ENCODE results near the gene SCUBE1.

Gene SCUBE1

DNA sequence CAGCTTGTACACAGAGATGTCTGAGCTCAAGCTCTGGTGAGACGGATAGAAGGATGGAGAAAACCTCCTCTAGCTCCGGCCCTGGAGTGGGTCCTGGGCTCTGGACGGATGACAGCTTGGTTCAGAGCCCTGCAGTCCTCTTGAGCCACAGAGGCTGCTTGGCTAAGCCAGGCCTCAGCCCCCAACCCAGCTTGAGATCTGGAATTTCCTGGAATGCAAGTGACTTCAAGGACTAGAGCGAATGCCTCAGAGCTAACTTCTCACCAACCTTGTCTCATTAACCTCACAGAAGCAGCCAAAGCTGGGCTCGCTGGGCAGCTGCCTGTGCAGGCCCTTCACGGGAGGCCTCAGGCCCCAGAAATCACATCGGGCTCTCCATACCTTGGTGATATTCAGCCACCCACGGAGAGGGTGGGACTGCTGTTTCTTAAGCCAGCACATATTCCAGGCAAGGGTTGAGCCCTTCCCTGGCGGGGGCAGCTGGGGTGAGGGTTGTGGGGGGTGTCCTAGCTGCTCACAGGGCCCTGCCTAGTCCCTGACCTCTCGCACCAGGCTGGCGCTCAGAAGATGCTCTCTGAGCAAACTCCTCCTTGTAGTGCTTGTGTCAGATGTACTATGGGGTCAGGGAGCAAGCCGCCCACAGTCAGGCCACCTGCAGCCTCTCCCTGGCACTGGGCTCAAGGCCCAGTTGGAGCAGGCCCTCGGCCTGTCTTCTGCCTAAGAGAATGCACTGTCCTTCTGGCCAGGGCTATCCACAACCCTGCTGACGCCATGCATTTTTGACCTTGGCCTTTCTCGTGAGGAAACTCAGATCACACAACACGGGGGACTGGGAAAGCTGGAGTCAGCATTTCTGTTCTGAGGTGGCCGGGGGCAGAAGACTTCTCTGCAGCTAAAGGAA lies 82.6 kb downstream of the SCUBE1 start:
- in situ Hi-C loops (cut with HindIII; ENCODE audit: low sequenced_read_pairs): no loop called here
- DNase-seq (ENCODE audit: low read depth, low spot score): no peak
- TF ChIP-seq, protein P1, sequence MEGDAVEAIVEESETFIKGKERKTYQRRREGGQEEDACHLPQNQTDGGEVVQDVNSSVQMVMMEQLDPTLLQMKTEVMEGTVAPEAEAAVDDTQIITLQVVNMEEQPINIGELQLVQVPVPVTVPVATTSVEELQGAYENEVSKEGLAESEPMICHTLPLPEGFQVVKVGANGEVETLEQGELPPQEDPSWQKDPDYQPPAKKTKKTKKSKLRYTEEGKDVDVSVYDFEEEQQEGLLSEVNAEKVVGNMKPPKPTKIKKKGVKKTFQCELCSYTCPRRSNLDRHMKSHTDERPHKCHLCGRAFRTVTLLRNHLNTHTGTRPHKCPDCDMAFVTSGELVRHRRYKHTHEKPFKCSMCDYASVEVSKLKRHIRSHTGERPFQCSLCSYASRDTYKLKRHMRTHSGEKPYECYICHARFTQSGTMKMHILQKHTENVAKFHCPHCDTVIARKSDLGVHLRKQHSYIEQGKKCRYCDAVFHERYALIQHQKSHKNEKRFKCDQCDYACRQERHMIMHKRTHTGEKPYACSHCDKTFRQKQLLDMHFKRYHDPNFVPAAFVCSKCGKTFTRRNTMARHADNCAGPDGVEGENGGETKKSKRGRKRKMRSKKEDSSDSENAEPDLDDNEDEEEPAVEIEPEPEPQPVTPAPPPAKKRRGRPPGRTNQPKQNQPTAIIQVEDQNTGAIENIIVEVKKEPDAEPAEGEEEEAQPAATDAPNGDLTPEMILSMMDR (IDR thresholded peaks at IDR 0.05; ENCODE audit: low read depth, low read length): no peak

DNA sequence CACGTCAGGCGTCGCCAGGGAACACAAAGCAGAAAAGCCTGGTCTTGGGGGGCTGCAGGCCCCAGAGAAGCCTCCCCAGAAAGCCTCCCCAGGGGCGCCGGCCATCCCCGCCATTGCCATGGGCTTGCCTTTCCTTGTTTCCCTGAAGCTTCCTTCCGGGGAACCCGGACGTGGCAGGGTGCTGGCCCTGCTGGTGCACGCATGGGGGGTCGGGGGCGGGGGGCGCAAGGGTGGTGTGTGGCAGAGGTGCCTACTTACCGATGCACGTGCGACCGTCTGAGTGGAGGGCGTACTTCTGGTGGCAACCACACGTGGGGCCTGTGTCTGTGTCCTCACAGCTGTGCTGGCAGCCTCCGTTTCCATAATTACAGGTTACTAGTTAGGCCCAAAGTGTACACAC lies 85.2 kb downstream of the SCUBE1 start:
- H3K4me3 ChIP-seq (ENCODE audit: low read depth, low read length): no peak overlapping the region
- TF ChIP-seq, protein P1 (IDR thresholded peaks at IDR 0.05; ENCODE audit: low read depth, low read length): no peak
- DNase-seq (ENCODE audit: low read depth, low spot score): no peak
- in situ Hi-C loops (cut with HindIII; ENCODE audit: low sequenced_read_pairs): no loop called here

More for the DNA sequence above, 82.6 kb downstream of the SCUBE1 start:
- H3K4me3 ChIP-seq (ENCODE audit: low read depth, low read length): no peak overlapping the region

DNA sequence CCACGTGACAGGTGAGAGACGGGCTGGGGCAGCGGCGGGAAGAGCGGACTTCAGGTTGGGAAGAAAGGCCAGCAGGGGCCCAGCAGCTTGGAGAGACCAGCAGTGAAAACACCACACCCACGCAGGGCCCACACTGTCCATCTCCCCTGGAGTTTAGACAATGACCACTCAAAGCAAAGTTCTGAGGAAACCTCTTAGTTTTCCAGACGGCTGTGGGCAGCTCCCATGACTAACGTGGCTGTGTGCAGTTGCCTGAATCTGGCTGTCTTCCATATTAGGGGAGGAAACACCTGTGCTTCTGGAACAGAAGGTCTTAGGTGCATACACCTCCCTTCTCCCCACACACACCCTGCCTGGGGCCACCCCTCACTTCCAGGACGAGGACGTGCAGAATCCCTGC lies 85.6 kb downstream of the SCUBE1 start:
- no peak for DNase-seq (ENCODE audit: low read depth, low spot score)
- H3K4me3 ChIP-seq (ENCODE audit: low read depth, low read length): no peak overlapping the region
- in situ Hi-C loops (cut with HindIII; ENCODE audit: low sequenced_read_pairs): no loop called here
- TF ChIP-seq, protein P1 (IDR thresholded peaks at IDR 0.05; ENCODE audit: low read depth, low read length): no peak

DNA sequence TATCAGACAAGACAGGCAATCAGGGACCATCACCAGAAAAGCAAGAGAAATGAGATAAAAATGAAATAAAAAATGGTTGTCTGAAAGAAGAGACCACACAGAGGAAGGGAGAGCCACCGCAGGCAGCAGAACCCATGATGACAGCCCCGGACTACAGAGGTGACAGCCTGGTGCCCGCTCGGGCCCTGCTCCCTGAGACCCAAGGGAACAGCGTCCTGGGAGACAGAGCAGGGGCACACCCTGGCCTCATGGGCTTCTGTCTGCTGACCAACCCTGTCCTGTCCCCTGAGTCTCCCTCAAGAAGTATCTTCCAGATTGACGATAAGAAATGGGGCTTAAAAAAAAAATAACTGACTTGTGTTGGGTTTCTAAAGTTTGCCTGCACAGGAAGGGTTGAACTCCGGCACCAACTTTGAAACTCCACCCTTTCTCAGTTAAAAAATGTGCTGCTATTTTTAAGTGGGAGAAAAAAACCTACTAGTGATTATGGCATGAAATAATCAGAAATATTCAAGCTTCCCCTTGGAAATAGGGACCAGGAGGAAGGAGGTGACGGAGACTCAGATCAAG lies 86.1 kb downstream of the SCUBE1 start:
- no peak overlapping the region for H3K4me3 ChIP-seq (ENCODE audit: low read depth, low read length)
- in situ Hi-C loops (cut with HindIII; ENCODE audit: low sequenced_read_pairs): no loop called here
- TF ChIP-seq, protein P1 (IDR thresholded peaks at IDR 0.05; ENCODE audit: low read depth, low read length): no peak
- no peak for DNase-seq (ENCODE audit: low read depth, low spot score)

DNA sequence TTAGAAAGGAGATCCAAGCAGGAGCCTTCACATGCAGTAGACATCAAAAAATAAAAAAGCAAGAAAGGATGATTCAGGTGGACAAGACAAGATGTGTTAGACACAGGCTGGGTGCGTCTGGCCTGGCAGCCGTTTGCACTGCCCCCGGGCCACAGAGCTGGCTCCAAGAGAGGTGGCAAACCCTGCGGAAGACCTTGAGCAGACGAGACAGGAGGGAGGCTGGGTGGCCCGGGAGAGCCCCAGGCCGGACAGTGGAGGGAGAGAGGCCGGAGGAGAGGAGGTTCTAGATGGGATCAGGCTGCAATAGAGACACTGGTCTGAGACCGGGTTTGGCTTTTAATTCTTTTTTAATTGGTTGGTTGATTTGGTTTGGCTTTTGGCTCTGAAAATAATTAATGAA lies 86.6 kb downstream of the SCUBE1 start:
- in situ Hi-C loops (cut with HindIII; ENCODE audit: low sequenced_read_pairs): no loop called here
- no peak for DNase-seq (ENCODE audit: low read depth, low spot score)
- no peak overlapping the region for H3K4me3 ChIP-seq (ENCODE audit: low read depth, low read length)
- TF ChIP-seq, protein P1 (IDR thresholded peaks at IDR 0.05; ENCODE audit: low read depth, low read length): no peak

DNA sequence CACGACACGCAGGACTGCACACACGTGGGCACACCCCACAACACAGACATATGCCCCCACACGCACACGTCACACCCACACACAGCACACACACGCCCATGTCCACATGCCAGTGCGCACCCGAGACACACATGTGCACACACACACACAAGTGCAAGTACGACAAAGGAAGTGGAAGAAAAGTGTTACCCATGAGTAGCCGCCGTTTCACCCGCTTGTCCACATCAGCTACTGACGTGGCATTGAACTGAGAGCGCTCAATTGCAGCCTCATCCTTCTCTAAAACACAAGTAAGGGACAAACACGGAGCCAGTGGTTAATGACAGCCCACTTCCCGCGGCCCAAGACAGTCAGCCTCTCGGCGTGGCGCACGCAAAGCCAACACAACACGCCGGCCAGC lies 87.9 kb downstream of the SCUBE1 start:
- no peak overlapping the region for H3K4me3 ChIP-seq (ENCODE audit: low read depth, low read length)
- TF ChIP-seq, protein P1 (IDR thresholded peaks at IDR 0.05; ENCODE audit: low read depth, low read length): no peak
- DNase-seq (ENCODE audit: low read depth, low spot score): no peak
- in situ Hi-C loops (cut with HindIII; ENCODE audit: low sequenced_read_pairs): no loop called here
